Activated CD8-positive, alpha-beta T cell treated with anti-CD3 and anti-CD28 coated beads, Interleukin-2, amount 10 ng/mL, durations not matched to agents 7 days and 5 days (primary cell): ENCODE data around the gene SLIT1. TPM values are rescaled to one million over a fixed set of nuclear protein-coding genes. Genes with fewer than 3 reads are reported as not detected.
"Not testable (repeated sequence)": the region's sequence is repeated elsewhere in the genome, so short reads cannot be mapped to it uniquely, and the experiment has no call there.

Experiments used
- ATAC-seq: fragments of 150-1000 bp; cut with Tn5 transposase; one replicate; pipeline ENCODE4 v1.10.0; 2021; ENCODE audit warnings: moderate library complexity
- CTCF ChIA-PET: fragments of 350-600 bp; sonication (Branson Sonifier 250); formaldehyde crosslinking; loops from one replicate; lab custom pipeline; 2021; ENCODE audit warnings: antibody characterized with exemption; lab: Charles Lee
- POLR2A ChIA-PET: fragments of 350-600 bp; sonication (Branson Sonifier 250); formaldehyde crosslinking; loops from one replicate; lab custom pipeline; 2021; ENCODE audit warnings: antibody characterized with exemption; lab: Charles Lee
- DNase-seq: peaks from one replicate; pipeline ENCODE4 v3.0.0-alpha.2; 2020
- H3K27ac Mint-ChIP-seq: one replicate; pipeline ENCODE4 v1.8.0; 2021; ENCODE audit warnings: mild to moderate bottlenecking, mixed read lengths
- H3K27me3 Mint-ChIP-seq: one replicate; pipeline ENCODE4 v1.8.0; 2021; ENCODE audit warnings: low read depth, mixed read lengths
- H3K36me3 Mint-ChIP-seq: one replicate; pipeline ENCODE4 v1.8.0; 2021; ENCODE audit warnings: low read depth, mixed read lengths
- H3K4me1 Mint-ChIP-seq: one replicate; pipeline ENCODE4 v1.8.0; 2021; ENCODE audit warnings: low read depth, mixed read lengths
- H3K4me3 Mint-ChIP-seq: one replicate; pipeline ENCODE4 v1.8.0; 2021; ENCODE audit warnings: mild to moderate bottlenecking, mixed read lengths
- H3K9me3 Mint-ChIP-seq: one replicate; pipeline ENCODE4 v1.8.0; 2022; ENCODE audit warnings: mixed read lengths; ENCODE audit not compliant: insufficient read depth
- total RNA-seq, 2 experiments: library from RNA; stranded (reverse); gene quantifications; one replicate each; pipeline ENCODE4 v1.2.3, GENCODE V29; 2021

SLIT1 gene
- total RNA-seq, 2 experiments from 2014 or later: 0.70 to 0.71 TPM

GRCh38 chr10:97034958-97035769 is 150.6 kb downstream of the SLIT1 start:
- no peak overlapping the region for H3K27ac Mint-ChIP-seq
- H3K36me3 Mint-ChIP-seq: no peaks in the 10 kb centered on the region
- no peak for ATAC-seq
- POLR2A ChIA-PET: no interaction called here
- H3K4me3 Mint-ChIP-seq: no peak overlapping the region
- peaks cover 10% of the 10 kb centered on the region for H3K4me1 Mint-ChIP-seq
- no peaks in the 10 kb centered on the region for H3K9me3 Mint-ChIP-seq
- H3K27me3 Mint-ChIP-seq: peaks cover 2% of the 10 kb centered on the region
- CTCF ChIA-PET: interaction anchor here (1.4 to 5.7 kb wide), 3 partner anchors 10 to 174 kb away, joined by 3 to 86 read pairs (median 46); no protein-coding TSS in a partner anchor
- DNase-seq: no peak

- no peak for ATAC-seq
- no peak overlapping the region for H3K4me3 Mint-ChIP-seq
Measured at GRCh38 chr10:97034301-97034700, 151.5 kb downstream of the SLIT1 start.

GRCh38 chr10:97033841-97034240 is 151.9 kb downstream of the SLIT1 start:
- H3K27me3 Mint-ChIP-seq, H3K36me3 Mint-ChIP-seq, H3K4me3 Mint-ChIP-seq, ATAC-seq, H3K9me3 Mint-ChIP-seq, H3K4me1 Mint-ChIP-seq, DNase-seq, H3K27ac Mint-ChIP-seq, POLR2A ChIA-PET: not testable (repeated sequence)
- CTCF ChIA-PET: interaction anchor here (0.7 to 5.7 kb wide), 2 partner anchors 8 to 393 kb away, joined by 3 to 86 read pairs; no protein-coding TSS in a partner anchor

More at GRCh38 chr10:97034301-97034700, 151.5 kb downstream of the SLIT1 start:
- DNase-seq: no peak
- H3K36me3 Mint-ChIP-seq: no peaks in the 10 kb centered on the region
- POLR2A ChIA-PET: no interaction called here
- H3K27ac Mint-ChIP-seq: no peak overlapping the region
- CTCF ChIA-PET: interaction anchor here (0.7 to 5.7 kb wide), 3 partner anchors 9 to 393 kb away, joined by 3 to 86 read pairs (median 3); no protein-coding TSS in a partner anchor
- peaks cover 10% of the 10 kb centered on the region for H3K4me1 Mint-ChIP-seq
- no peaks in the 10 kb centered on the region for H3K9me3 Mint-ChIP-seq
- H3K27me3 Mint-ChIP-seq: peaks cover 2% of the 10 kb centered on the region

- Mint-ChIP-seq H3K36me3 (no peaks in the 10 kb centered on the region), H3K27me3 (peaks cover 10% of the 10 kb centered on the region), H3K27ac (no peak overlapping the region), H3K4me3 (no peak overlapping the region), H3K9me3 (no peaks in the 10 kb centered on the region), H3K4me1 (peaks cover 5% of the 10 kb centered on the region)
- DNase-seq: no peak
- ChIA-PET POLR2A (no interaction called here), CTCF (interaction anchor here (0.7 to 1.0 kb wide), 2 partner anchors 176 to 178 kb away, joined by 4 to 5 read pairs; no protein-coding TSS in a partner anchor)
- no peak for ATAC-seq
Measured at GRCh38 chr10:97032624-97033023, 153.1 kb downstream of the SLIT1 start.

- ATAC-seq (no peak), DNase-seq (no peak)
- H3K27me3 Mint-ChIP-seq: peaks cover 11% of the 10 kb centered on the region
- H3K36me3 Mint-ChIP-seq: no peaks in the 10 kb centered on the region
- H3K4me3 Mint-ChIP-seq: no peak overlapping the region
- no peaks in the 10 kb centered on the region for H3K4me1 Mint-ChIP-seq
- no peak overlapping the region for H3K27ac Mint-ChIP-seq
- no peaks in the 10 kb centered on the region for H3K9me3 Mint-ChIP-seq
- ChIA-PET CTCF (no interaction called here), POLR2A (no interaction called here)
Measured at GRCh38 chr10:97031459-97031858, 154.3 kb downstream of the SLIT1 start.

GRCh38 chr10:97030894-97031293 is 154.9 kb downstream of the SLIT1 start:
- Mint-ChIP-seq H3K9me3 (no peaks in the 10 kb centered on the region), H3K27me3 (peaks cover 9% of the 10 kb centered on the region), H3K36me3 (no peaks in the 10 kb centered on the region), H3K4me1 (no peaks in the 10 kb centered on the region), H3K27ac (no peak overlapping the region), H3K4me3 (no peak overlapping the region)
- no peak for ATAC-seq
- POLR2A ChIA-PET: no interaction called here
- no peak for DNase-seq
- CTCF ChIA-PET: no interaction called here

GRCh38 chr10:97029271-97029670 is 156.5 kb downstream of the SLIT1 start:
- ATAC-seq (no peak), DNase-seq (no peak)
- Mint-ChIP-seq H3K27ac (no peak overlapping the region), H3K9me3 (no peaks in the 10 kb centered on the region), H3K27me3 (peaks cover 9% of the 10 kb centered on the region), H3K36me3 (no peaks in the 10 kb centered on the region), H3K4me1 (no peaks in the 10 kb centered on the region), H3K4me3 (no peak overlapping the region)
- ChIA-PET CTCF (interaction anchor here (0.7 to 1.2 kb wide), 2 partner anchors 8 to 12 kb away, joined by 3 read pairs; no protein-coding TSS in a partner anchor), POLR2A (no interaction called here)

- ATAC-seq: no peak
- POLR2A ChIA-PET: no interaction called here
- DNase-seq: no peak
- CTCF ChIA-PET: interaction anchor here (0.7 to 2.3 kb wide), 3 partner anchors 9 to 119 kb away, joined by 3 to 6 read pairs (median 3); no protein-coding TSS in a partner anchor
- no peak overlapping the region for H3K4me3 Mint-ChIP-seq
- H3K4me1 Mint-ChIP-seq: no peaks in the 10 kb centered on the region
- H3K9me3 Mint-ChIP-seq: no peaks in the 10 kb centered on the region
- no peaks in the 10 kb centered on the region for H3K36me3 Mint-ChIP-seq
- H3K27ac Mint-ChIP-seq: no peak overlapping the region
- H3K27me3 Mint-ChIP-seq: peaks cover 9% of the 10 kb centered on the region
Measured at GRCh38 chr10:97028832-97029178, 157.0 kb downstream of the SLIT1 start.

- Mint-ChIP-seq H3K9me3 (no peaks in the 10 kb centered on the region), H3K27me3 (peaks cover 9% of the 10 kb centered on the region), H3K36me3 (no peaks in the 10 kb centered on the region), H3K4me3 (no peak overlapping the region), H3K27ac (no peak overlapping the region), H3K4me1 (no peaks in the 10 kb centered on the region)
- ATAC-seq: no peak
- ChIA-PET POLR2A (no interaction called here), CTCF (interaction anchor here (0.7 to 5.4 kb wide), 6 partner anchors 8 to 388 kb away, joined by 3 to 86 read pairs (median 3); no protein-coding TSS in a partner anchor)
- no peak for DNase-seq
Measured at GRCh38 chr10:97028126-97028831, 157.5 kb downstream of the SLIT1 start.

GRCh38 chr10:97025613-97026242 is 160.0 kb downstream of the SLIT1 start:
- ATAC-seq (peak; percentile 70), DNase-seq (peak; percentile 76)
- Mint-ChIP-seq H3K4me1 (peaks cover 7% of the 10 kb centered on the region), H3K4me3 (no peak overlapping the region), H3K27me3 (peaks cover 9% of the 10 kb centered on the region), H3K9me3 (no peaks in the 10 kb centered on the region), H3K36me3 (no peaks in the 10 kb centered on the region), H3K27ac (no peak overlapping the region)
- CTCF ChIA-PET: interaction anchor here (0.6 to 5.4 kb wide), 57 partner anchors 9 to 507 kb away, joined by 3 to 86 read pairs (median 4); no protein-coding TSS in a partner anchor
- POLR2A ChIA-PET: no interaction called here
